H9 (cell line): ENCODE results near the gene FHOD1. TPM values are rescaled to one million over a fixed set of nuclear protein-coding genes. Genes with fewer than 3 reads are reported as not detected.

Experiments used
- DNase-seq: peaks from one replicate; pipeline ENCODE4 v3.0.0-alpha.2; 2017
- H2AFZ ChIP-seq: one replicate; pipeline ENCODE4 v1.6.1; 2013; ENCODE audit warnings: mild to moderate bottlenecking, low read length, control low read depth, moderate library complexity
- H2AK5ac ChIP-seq: 2 replicates; pipeline ENCODE4 v1.6.1; 2013; ENCODE audit warnings: low read length, control low read depth, mixed read lengths; ENCODE audit not compliant: insufficient read length
- H2BK120ac ChIP-seq: one replicate; pipeline ENCODE4 v1.6.1; 2013; ENCODE audit warnings: low read depth, mild to moderate bottlenecking, low read length, control low read depth, inconsistent platforms; ENCODE audit not compliant: poor library complexity, severe bottlenecking
- H2BK12ac ChIP-seq: 2 replicates; pipeline ENCODE4 v1.6.1; 2013; ENCODE audit warnings: low read length, control low read depth, mixed read lengths, low read depth; ENCODE audit not compliant: insufficient read length
- H2BK15ac ChIP-seq: 2 replicates; pipeline ENCODE4 v1.6.1; 2013; ENCODE audit warnings: low read depth, low read length, control low read depth
- H2BK20ac ChIP-seq: one replicate; pipeline ENCODE4 v1.6.1; 2013; ENCODE audit warnings: low read depth, mild to moderate bottlenecking, low read length, control low read depth, inconsistent platforms; ENCODE audit not compliant: poor library complexity, severe bottlenecking
- H2BK5ac ChIP-seq: 2 replicates; pipeline ENCODE4 v1.6.1; 2013; ENCODE audit warnings: low read length, control low read depth, mixed read lengths; ENCODE audit not compliant: insufficient read length
- H3K14ac ChIP-seq: 2 replicates; pipeline ENCODE4 v1.6.1; 2013; ENCODE audit warnings: low read length, control low read depth; ENCODE audit not compliant: insufficient read depth
- H3K18ac ChIP-seq: 2 replicates; pipeline ENCODE4 v1.6.1; 2013; ENCODE audit warnings: low read depth, mild to moderate bottlenecking, mixed read lengths, low read length, control low read depth; ENCODE audit not compliant: insufficient read length
- H3K23ac ChIP-seq: 2 replicates; pipeline ENCODE4 v1.6.1; 2013; ENCODE audit warnings: low read length, control low read depth, mixed read lengths, low read depth; ENCODE audit not compliant: insufficient read length
- H3K23me2 ChIP-seq: 2 replicates; pipeline ENCODE4 v1.6.1; 2013; ENCODE audit warnings: low read depth, mild to moderate bottlenecking, mixed read lengths, low read length, control low read depth; ENCODE audit not compliant: insufficient read length, poor library complexity, severe bottlenecking
- H3K27ac ChIP-seq: 2 replicates; pipeline ENCODE4 v1.5.1; 2013; ENCODE audit warnings: low read length, control low read depth, mixed read lengths, low read depth; ENCODE audit not compliant: insufficient read length
- H3K27me3 ChIP-seq: 2 replicates; pipeline ENCODE4 v1.6.1; 2013; ENCODE audit warnings: low read length, control low read depth, inconsistent platforms; ENCODE audit not compliant: insufficient read depth
- H3K4ac ChIP-seq: 2 replicates; pipeline ENCODE4 v1.6.1; 2013; ENCODE audit warnings: low read depth, mild to moderate bottlenecking, control low read depth, inconsistent platforms, low read length, moderate library complexity
- H3K4me1 ChIP-seq: 2 replicates; pipeline ENCODE4 v1.6.1; 2013; ENCODE audit warnings: low read length, control low read depth, inconsistent platforms; ENCODE audit not compliant: insufficient read depth
- H3K4me2 ChIP-seq: 2 replicates; pipeline ENCODE4 v1.6.1; 2013; ENCODE audit warnings: low read length, control low read depth, mixed read lengths; ENCODE audit not compliant: insufficient read length, insufficient read depth
- H3K56ac ChIP-seq: 2 replicates; pipeline ENCODE4 v1.6.1; 2013; ENCODE audit warnings: low read depth, mild to moderate bottlenecking, mixed read lengths, low read length, control low read depth; ENCODE audit not compliant: insufficient read length
- H3K79me1 ChIP-seq: 2 replicates; pipeline ENCODE4 v1.6.1; 2013; ENCODE audit warnings: low read depth, mild to moderate bottlenecking, moderate library complexity, low read length, control low read depth, inconsistent platforms; ENCODE audit not compliant: insufficient read depth, poor library complexity, severe bottlenecking
- H3K79me2 ChIP-seq: 2 replicates; pipeline ENCODE4 v1.6.1; 2013; ENCODE audit warnings: low read length, control low read depth, inconsistent platforms; ENCODE audit not compliant: insufficient read depth
- H3K9ac ChIP-seq: 2 replicates; pipeline ENCODE4 v1.6.1; 2013; ENCODE audit warnings: low read length, control low read depth, mixed read lengths; ENCODE audit not compliant: insufficient read length; ENCODE audit errors: extremely low read depth
- H3K9me3 ChIP-seq: one replicate; pipeline ENCODE4 v1.6.1; 2013; ENCODE audit warnings: low read depth, low read length, inconsistent platforms; ENCODE audit not compliant: control insufficient read depth
- H3T11ph ChIP-seq: one replicate; pipeline ENCODE4 v1.6.1; 2013; ENCODE audit warnings: mild to moderate bottlenecking, low read length, control low read depth, inconsistent platforms
- H4K20me1 ChIP-seq: one replicate; pipeline ENCODE4 v1.6.1; 2013; ENCODE audit not compliant: control insufficient read depth, insufficient read length, insufficient read depth
- H4K5ac ChIP-seq: 2 replicates; pipeline ENCODE4 v1.6.1; 2013; ENCODE audit warnings: low read depth, mild to moderate bottlenecking, mixed read lengths, low read length, control low read depth; ENCODE audit not compliant: insufficient read length
- H4K8ac ChIP-seq: replicated peaks from 2 replicates; pipeline ENCODE4 v1.6.1; 2013; ENCODE audit warnings: low read length, control low read depth, mixed read lengths, low read depth; ENCODE audit not compliant: insufficient read length
- H4K91ac ChIP-seq: 2 replicates; pipeline ENCODE4 v1.6.1; 2013; ENCODE audit warnings: low read depth, mild to moderate bottlenecking, moderate library complexity, mixed read lengths, low read length, control low read depth; ENCODE audit not compliant: insufficient read length
- H3K27ac Mint-ChIP-seq, 3 experiments: 2 replicates in 2 of 3; 3 replicates in 1 of 3; pipeline ENCODE4 v1.8.0; 2020 to 2021; ENCODE audit warnings: mixed read lengths in 3 of 3, mild to moderate bottlenecking in 1 of 3, moderate library complexity in 1 of 3
- H3K27me3 Mint-ChIP-seq: 2 replicates; pipeline ENCODE4 v1.8.0; 2021; ENCODE audit warnings: low read depth, mild to moderate bottlenecking, moderate library complexity, mixed read lengths
- H3K36me3 Mint-ChIP-seq, 3 experiments: 2 replicates in 2 of 3; 3 replicates in 1 of 3; pipeline ENCODE4 v1.8.0; 2020 to 2021; ENCODE audit warnings: low read depth in 3 of 3, mixed read lengths in 3 of 3; ENCODE audit not compliant: insufficient read depth in 1 of 3
- H3K4me1 Mint-ChIP-seq, 2 experiments: 2 replicates each; pipeline ENCODE4 v1.8.0; 2020; ENCODE audit warnings: mixed read lengths in 2 of 2
- H3K4me3 Mint-ChIP-seq, 2 experiments: 2 replicates in 1 of 2; 3 replicates in 1 of 2; pipeline ENCODE4 v1.8.0; 2020 to 2021; ENCODE audit warnings: mild to moderate bottlenecking in 2 of 2, mixed read lengths in 2 of 2, moderate library complexity in 1 of 2
- H3K9me3 Mint-ChIP-seq, 2 experiments: 2 replicates in 1 of 2; 3 replicates in 1 of 2; pipeline ENCODE4 v1.8.0; 2020; ENCODE audit warnings: mild to moderate bottlenecking in 2 of 2, mixed read lengths in 2 of 2, moderate library complexity in 1 of 2
- WGBS: extraction: QIAGEN DNeasy Blood & Tissue Kit; methylation state at CpG from one replicate; pipeline ENCODE4 v1.1.7; 2013; ENCODE audit warnings: missing lambda C conversion rate, low lambda C conversion rate, mixed read lengths; ENCODE audit not compliant: insufficient read length; ENCODE audit errors: extremely low coverage; 5-methylcytosine and 5-hydroxymethylcytosine counted together
- total RNA-seq: library from RNA; stranded (reverse); gene quantifications from 2 replicates; pipeline ENCODE4 v1.2.1, GENCODE V29; 2021
- TF ChIP-seq, protein P1 (sequence below): fragments of 200-600 bp; sonication (generic); conservative IDR thresholded peaks from 3 replicates; pipeline ENCODE4 v1.8.0; 2021; ENCODE audit warnings: antibody characterized with exemption, mild to moderate bottlenecking

FHOD1 gene
- total RNA-seq, 1 experiment from 2014 or later = 67.0 TPM

DNA sequence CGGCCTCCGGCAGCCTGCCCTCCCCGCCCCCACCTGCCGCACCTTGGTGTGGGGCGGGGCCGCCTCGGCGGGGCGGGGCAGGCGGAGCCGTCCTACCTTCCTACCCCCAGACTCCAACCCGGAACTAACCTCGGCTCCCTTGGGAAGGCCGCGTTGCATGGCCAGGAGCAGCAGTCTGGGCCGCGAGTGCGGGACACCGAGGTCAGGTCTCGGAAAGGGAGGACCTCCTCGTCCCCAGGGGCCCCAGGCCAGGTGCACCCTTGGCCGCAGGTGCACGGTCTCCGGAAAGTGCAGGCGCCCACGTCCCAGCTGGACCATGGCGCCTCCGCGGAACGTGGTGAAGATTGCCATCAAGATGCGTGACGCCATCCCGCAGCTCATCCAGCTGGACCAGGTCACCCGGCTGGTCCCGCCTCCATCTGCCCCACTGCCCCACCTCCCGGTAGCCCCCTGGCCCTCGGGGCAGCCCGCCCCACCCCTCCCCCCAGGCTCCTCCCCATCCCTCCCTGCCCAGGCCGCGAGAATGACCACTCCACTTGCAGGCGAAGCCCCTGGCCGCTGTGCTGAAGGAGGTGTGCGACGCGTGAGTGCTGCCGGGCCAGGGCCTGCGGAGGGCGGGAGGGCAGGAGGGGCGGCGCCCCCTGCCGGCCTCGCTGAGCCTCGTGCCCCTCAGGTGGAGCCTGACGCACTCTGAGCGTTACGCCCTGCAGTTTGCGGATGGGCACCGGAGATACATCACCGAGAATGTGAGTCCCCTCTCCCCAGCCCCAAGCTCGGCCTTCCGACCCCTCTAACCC is 48.1 kb downstream of the FHOD1 start, which contains the start of gene ELMO3:
ELMO3 (plus strand) TSS at position 121 of the 797 bp plus-strand sequence; CDS start at position 317, 196 bp downstream.
- Histone ChIP-seq H3K9ac (no peak within 1 kb of the TSS), H3K9me3 (no peaks in the 10 kb centered on the region), H4K91ac (no peak within 1 kb of the TSS), H2AFZ (no peak within 1 kb of the TSS), H3K27ac (no peak within 1 kb of the TSS), H3K14ac (no peak within 1 kb of the TSS), H2BK5ac (no peak within 1 kb of the TSS), H3K4ac (no peak within 1 kb of the TSS), H2BK120ac (no peak within 1 kb of the TSS), H3K79me2 (no peaks in the 10 kb centered on the region), H2BK20ac (no peak within 1 kb of the TSS), H3K18ac (no peak within 1 kb of the TSS), H3K79me1 (no peaks in the 10 kb centered on the region), H2AK5ac (no peak within 1 kb of the TSS), H4K5ac (no peak within 1 kb of the TSS), H3T11ph (no peak within 1 kb of the TSS), H3K23me2 (no peaks in the 10 kb centered on the region), H4K20me1 (no peaks in the 10 kb centered on the region), H2BK12ac (no peak within 1 kb of the TSS), H4K8ac (no peak within 1 kb of the TSS), H3K27me3 (no peaks in the 10 kb centered on the region), H3K56ac (no peak within 1 kb of the TSS), H2BK15ac (no peak within 1 kb of the TSS), H3K4me2 (peak within 1 kb of the TSS; percentile 47), H3K4me1 (no peaks in the 10 kb centered on the region), H3K23ac (no peak within 1 kb of the TSS)
- no CpG with 5 or more reads among the region's 61 CpGs for WGBS
- no peaks in the 10 kb centered on the region for H3K9me3 Mint-ChIP-seq
- H3K36me3 Mint-ChIP-seq = peaks cover 30 to 68% (median 44%) of the 10 kb centered on the region in 3 experiments
- peaks cover 7 to 12% of the 10 kb centered on the region in 2 experiments for H3K4me1 Mint-ChIP-seq
- TF ChIP-seq, protein P1, sequence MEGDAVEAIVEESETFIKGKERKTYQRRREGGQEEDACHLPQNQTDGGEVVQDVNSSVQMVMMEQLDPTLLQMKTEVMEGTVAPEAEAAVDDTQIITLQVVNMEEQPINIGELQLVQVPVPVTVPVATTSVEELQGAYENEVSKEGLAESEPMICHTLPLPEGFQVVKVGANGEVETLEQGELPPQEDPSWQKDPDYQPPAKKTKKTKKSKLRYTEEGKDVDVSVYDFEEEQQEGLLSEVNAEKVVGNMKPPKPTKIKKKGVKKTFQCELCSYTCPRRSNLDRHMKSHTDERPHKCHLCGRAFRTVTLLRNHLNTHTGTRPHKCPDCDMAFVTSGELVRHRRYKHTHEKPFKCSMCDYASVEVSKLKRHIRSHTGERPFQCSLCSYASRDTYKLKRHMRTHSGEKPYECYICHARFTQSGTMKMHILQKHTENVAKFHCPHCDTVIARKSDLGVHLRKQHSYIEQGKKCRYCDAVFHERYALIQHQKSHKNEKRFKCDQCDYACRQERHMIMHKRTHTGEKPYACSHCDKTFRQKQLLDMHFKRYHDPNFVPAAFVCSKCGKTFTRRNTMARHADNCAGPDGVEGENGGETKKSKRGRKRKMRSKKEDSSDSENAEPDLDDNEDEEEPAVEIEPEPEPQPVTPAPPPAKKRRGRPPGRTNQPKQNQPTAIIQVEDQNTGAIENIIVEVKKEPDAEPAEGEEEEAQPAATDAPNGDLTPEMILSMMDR = peak; percentile 73
- peak; percentile 92 for DNase-seq
- peak within 1 kb of the TSS; percentile 71 to 80 for H3K4me3 Mint-ChIP-seq
- 0 out of 2 replicates have a peak, but pooled peaks cover 2% of the 10 kb centered on the region for H3K27me3 Mint-ChIP-seq
- peak within 1 kb of the TSS; percentile 68 to 94 (median 70); a peak in 5 of 7 replicates for H3K27ac Mint-ChIP-seq
